ENCODE data around the gene EPS8L3.

EPS8L3 gene

GRCh38 chr1:109765896-109766615 is 2.3 kb upstream of the EPS8L3 start:
- peaks cover 4% of the 10 kb centered on the region for H3K27me3 ChIP-seq (replicated peaks; ENCODE audit: control insufficient read depth, insufficient read depth, low read length, poor library complexity, severe bottlenecking)
- no peaks in the 10 kb centered on the region for H3K4me1 ChIP-seq (ENCODE audit: control insufficient read depth, insufficient read depth, low read length, poor library complexity, severe bottlenecking)
- H3K36me3 ChIP-seq (ENCODE audit: control insufficient read depth, insufficient read depth, low read length), result no peaks in the 10 kb centered on the region
- DNase-seq, result no peak
- H3K27ac ChIP-seq (ENCODE audit: insufficient read depth, low read length, poor library complexity, severe bottlenecking), result no peak overlapping the region
- no peak overlapping the region for H3K4me3 ChIP-seq (ENCODE audit: insufficient read depth, low read depth, low read length, poor library complexity, severe bottlenecking)
- no peaks in the 10 kb centered on the region for H3K9me3 ChIP-seq (ENCODE audit: control insufficient read depth, low read length)

- Histone ChIP-seq H3K4me1 (ENCODE audit: control insufficient read depth, insufficient read depth, low read length, poor library complexity, severe bottlenecking) (no peaks in the 10 kb centered on the region), H3K9me3 (ENCODE audit: control insufficient read depth, low read length) (no peaks in the 10 kb centered on the region), H3K36me3 (ENCODE audit: control insufficient read depth, insufficient read depth, low read length) (no peaks in the 10 kb centered on the region), H3K27me3 (replicated peaks; ENCODE audit: control insufficient read depth, insufficient read depth, low read length, poor library complexity, severe bottlenecking) (peaks cover 4% of the 10 kb centered on the region), H3K27ac (ENCODE audit: insufficient read depth, low read length, poor library complexity, severe bottlenecking) (no peak overlapping the region), H3K4me3 (ENCODE audit: insufficient read depth, low read depth, low read length, poor library complexity, severe bottlenecking) (no peak overlapping the region)
- DNase-seq, result no peak
Observed at GRCh38 chr1:109765483-109765815, 1.7 kb upstream of the EPS8L3 start.

GRCh38 chr1:109764561-109765482 is 1.1 kb upstream of the EPS8L3 start:
- Histone ChIP-seq H3K27me3 (replicated peaks; ENCODE audit: control insufficient read depth, insufficient read depth, low read length, poor library complexity, severe bottlenecking) (peaks cover 4% of the 10 kb centered on the region), H3K36me3 (ENCODE audit: control insufficient read depth, insufficient read depth, low read length) (no peaks in the 10 kb centered on the region), H3K9me3 (ENCODE audit: control insufficient read depth, low read length) (no peaks in the 10 kb centered on the region), H3K4me3 (ENCODE audit: insufficient read depth, low read depth, low read length, poor library complexity, severe bottlenecking) (no peak overlapping the region), H3K4me1 (ENCODE audit: control insufficient read depth, insufficient read depth, low read length, poor library complexity, severe bottlenecking) (no peaks in the 10 kb centered on the region), H3K27ac (ENCODE audit: insufficient read depth, low read length, poor library complexity, severe bottlenecking) (no peak overlapping the region)
- no peak for DNase-seq

GRCh38 chr1:109762821-109763645 is 690 bp downstream of the EPS8L3 start:
- peaks cover 4% of the 10 kb centered on the region for H3K27me3 ChIP-seq (replicated peaks; ENCODE audit: control insufficient read depth, insufficient read depth, low read length, poor library complexity, severe bottlenecking)

GRCh38 chr1:109762039-109762585 is 1.6 kb downstream of the EPS8L3 start:
- no peak overlapping the region for H3K27ac ChIP-seq (ENCODE audit: insufficient read depth, low read length, poor library complexity, severe bottlenecking)
- H3K4me1 ChIP-seq (ENCODE audit: control insufficient read depth, insufficient read depth, low read length, poor library complexity, severe bottlenecking), result no peaks in the 10 kb centered on the region
- no peak for DNase-seq
- no peaks in the 10 kb centered on the region for H3K9me3 ChIP-seq (ENCODE audit: control insufficient read depth, low read length)
- no peak overlapping the region for H3K4me3 ChIP-seq (ENCODE audit: insufficient read depth, low read depth, low read length, poor library complexity, severe bottlenecking)
- no peaks in the 10 kb centered on the region for H3K36me3 ChIP-seq (ENCODE audit: control insufficient read depth, insufficient read depth, low read length)
- H3K27me3 ChIP-seq (replicated peaks; ENCODE audit: control insufficient read depth, insufficient read depth, low read length, poor library complexity, severe bottlenecking), result peaks cover 4% of the 10 kb centered on the region

More at GRCh38 chr1:109762821-109763645, 690 bp downstream of the EPS8L3 start:
- no peaks in the 10 kb centered on the region for H3K4me1 ChIP-seq (ENCODE audit: control insufficient read depth, insufficient read depth, low read length, poor library complexity, severe bottlenecking)
- DNase-seq, result no peak
- H3K27ac ChIP-seq (ENCODE audit: insufficient read depth, low read length, poor library complexity, severe bottlenecking), result no peak overlapping the region
- no peak overlapping the region for H3K4me3 ChIP-seq (ENCODE audit: insufficient read depth, low read depth, low read length, poor library complexity, severe bottlenecking)
- no peaks in the 10 kb centered on the region for H3K9me3 ChIP-seq (ENCODE audit: control insufficient read depth, low read length)
- no peaks in the 10 kb centered on the region for H3K36me3 ChIP-seq (ENCODE audit: control insufficient read depth, insufficient read depth, low read length)

- Histone ChIP-seq H3K27me3 (replicated peaks; ENCODE audit: control insufficient read depth, insufficient read depth, low read length, poor library complexity, severe bottlenecking) (peaks cover 4% of the 10 kb centered on the region), H3K4me3 (ENCODE audit: insufficient read depth, low read depth, low read length, poor library complexity, severe bottlenecking) (no peak overlapping the region)
Observed at GRCh38 chr1:109761227-109762038, 2.3 kb downstream of the EPS8L3 start.

GRCh38 chr1:109760581-109761226 is 3.0 kb downstream of the EPS8L3 start:
- Histone ChIP-seq H3K4me1 (ENCODE audit: control insufficient read depth, insufficient read depth, low read length, poor library complexity, severe bottlenecking) (no peaks in the 10 kb centered on the region), H3K36me3 (ENCODE audit: control insufficient read depth, insufficient read depth, low read length) (no peaks in the 10 kb centered on the region), H3K27ac (ENCODE audit: insufficient read depth, low read length, poor library complexity, severe bottlenecking) (no peak overlapping the region), H3K4me3 (ENCODE audit: insufficient read depth, low read depth, low read length, poor library complexity, severe bottlenecking) (no peak overlapping the region), H3K27me3 (replicated peaks; ENCODE audit: control insufficient read depth, insufficient read depth, low read length, poor library complexity, severe bottlenecking) (peaks cover 4% of the 10 kb centered on the region), H3K9me3 (ENCODE audit: control insufficient read depth, low read length) (no peaks in the 10 kb centered on the region)
- no peak for DNase-seq

More at GRCh38 chr1:109761227-109762038, 2.3 kb downstream of the EPS8L3 start:
- H3K27ac ChIP-seq (ENCODE audit: insufficient read depth, low read length, poor library complexity, severe bottlenecking), result no peak overlapping the region
- H3K9me3 ChIP-seq (ENCODE audit: control insufficient read depth, low read length), result no peaks in the 10 kb centered on the region
- no peaks in the 10 kb centered on the region for H3K36me3 ChIP-seq (ENCODE audit: control insufficient read depth, insufficient read depth, low read length)
- DNase-seq, result no peak
- H3K4me1 ChIP-seq (ENCODE audit: control insufficient read depth, insufficient read depth, low read length, poor library complexity, severe bottlenecking), result no peaks in the 10 kb centered on the region

- Histone ChIP-seq H3K4me1 (ENCODE audit: control insufficient read depth, insufficient read depth, low read length, poor library complexity, severe bottlenecking) (no peaks in the 10 kb centered on the region), H3K27me3 (replicated peaks; ENCODE audit: control insufficient read depth, insufficient read depth, low read length, poor library complexity, severe bottlenecking) (peaks cover 2% of the 10 kb centered on the region), H3K4me3 (ENCODE audit: insufficient read depth, low read depth, low read length, poor library complexity, severe bottlenecking) (no peak overlapping the region), H3K27ac (ENCODE audit: insufficient read depth, low read length, poor library complexity, severe bottlenecking) (no peak overlapping the region), H3K36me3 (ENCODE audit: control insufficient read depth, insufficient read depth, low read length) (no peaks in the 10 kb centered on the region), H3K9me3 (ENCODE audit: control insufficient read depth, low read length) (no peaks in the 10 kb centered on the region)
- no peak for DNase-seq
Observed at GRCh38 chr1:109759513-109760334, 4.0 kb downstream of the EPS8L3 start.

All from effector memory CD4-positive, alpha-beta T cell (primary cell).